ENCODE data around the gene UQCR11.

- TF ChIP-seq CTCF (conservative IDR thresholded peaks at IDR 0.05; ENCODE audit: low read length) (no peak), EZH2phosphoT487 (IDR thresholded peaks at IDR 0.05; ENCODE audit: borderline replicate concordance, low read depth, low read length) (no peak)
Observed at GRCh38 chr19:1649706-1650649, 44.7 kb upstream of the UQCR11 start.
